GM18498 (cell line): ENCODE results near the gene EDIL3.

Experiments
- ATAC-seq: cut with Tn5 transposase; IDR thresholded peaks from one replicate; pipeline ENCODE4 v1.9.1; 2021; ENCODE audit warnings: mild to moderate bottlenecking, moderate library complexity; ENCODE audit not compliant: unreplicated experiment

EDIL3 gene

DNA sequence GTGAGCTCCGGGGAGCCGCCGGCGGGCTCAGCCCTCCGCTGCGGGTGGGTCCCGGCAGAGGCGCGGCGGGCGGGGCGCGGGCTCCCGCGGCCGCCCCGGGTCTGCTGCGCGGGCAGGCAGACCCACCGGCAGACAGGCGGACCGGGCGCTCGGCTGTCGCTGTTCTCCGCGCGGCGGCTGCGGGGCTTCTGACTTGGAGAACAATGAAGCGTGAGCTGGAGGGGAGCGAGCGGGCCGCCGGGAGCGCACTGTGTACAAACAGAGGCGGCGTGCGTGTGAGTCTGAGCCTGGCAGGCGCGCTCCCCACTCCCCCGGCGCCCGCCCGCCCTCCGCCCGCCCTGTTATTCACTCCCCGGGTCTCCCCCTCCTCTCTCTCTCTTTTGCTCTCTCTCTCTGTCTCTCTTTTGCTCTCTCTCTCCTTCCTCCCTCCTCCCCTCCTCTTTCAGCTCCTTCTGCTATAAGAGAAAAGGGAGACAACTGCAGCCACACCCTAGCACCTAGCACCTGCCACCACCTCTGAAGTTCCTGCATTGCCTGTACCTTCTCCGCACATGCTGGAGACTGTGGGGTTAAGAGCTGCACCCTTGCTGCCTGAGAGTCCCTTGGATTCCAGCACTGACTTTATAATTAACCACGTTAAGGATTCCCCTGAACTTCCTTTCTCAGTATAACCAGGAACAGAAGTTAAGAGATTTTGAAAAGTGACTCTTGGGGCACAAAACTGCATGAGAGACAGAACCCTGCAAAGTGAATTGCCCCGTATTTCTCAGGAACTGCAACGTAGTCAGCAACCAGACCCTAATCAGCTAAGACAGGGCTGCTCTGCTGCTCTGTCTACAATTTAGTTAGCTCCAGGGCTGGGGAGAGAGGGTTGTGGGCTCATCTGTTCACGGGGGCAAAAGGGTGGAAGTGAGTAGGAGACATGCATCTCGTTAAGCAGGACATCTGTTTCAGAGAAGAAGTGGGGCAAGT lies at the start of gene EDIL3:
EDIL3 (minus strand) TSS at position 277 of the 972 bp plus-strand sequence. CDS start 506 bp downstream, outside the sequence.
- no peak for ATAC-seq

GRCh38 chr5:84433461-84433860 lies 48.8 kb upstream of the EDIL3 start:
- no peak for ATAC-seq

- ATAC-seq = no peak
Observed at GRCh38 chr5:84430863-84431663, 46.4 kb upstream of the EDIL3 start.

DNA sequence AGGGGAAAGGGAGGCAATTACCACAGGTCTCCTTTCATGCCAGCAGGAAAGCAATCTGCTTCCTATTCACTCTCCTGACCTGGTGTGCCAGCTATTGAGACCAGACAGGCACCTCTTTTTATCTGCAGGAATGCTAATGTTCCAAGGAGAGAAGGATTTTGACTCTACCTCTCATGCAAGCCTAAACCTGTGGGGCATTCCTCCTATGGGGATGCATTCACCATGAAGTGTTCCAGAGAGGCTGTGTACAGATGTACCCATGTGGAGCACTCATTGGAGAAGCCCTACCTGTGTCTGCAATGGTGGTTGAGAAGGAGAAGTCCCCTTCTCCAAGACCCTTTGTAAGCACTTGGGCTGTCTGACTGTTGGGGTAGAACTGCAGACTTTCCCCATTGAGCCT lies 45.4 kb upstream of the EDIL3 start:
- ATAC-seq = no peak

DNA sequence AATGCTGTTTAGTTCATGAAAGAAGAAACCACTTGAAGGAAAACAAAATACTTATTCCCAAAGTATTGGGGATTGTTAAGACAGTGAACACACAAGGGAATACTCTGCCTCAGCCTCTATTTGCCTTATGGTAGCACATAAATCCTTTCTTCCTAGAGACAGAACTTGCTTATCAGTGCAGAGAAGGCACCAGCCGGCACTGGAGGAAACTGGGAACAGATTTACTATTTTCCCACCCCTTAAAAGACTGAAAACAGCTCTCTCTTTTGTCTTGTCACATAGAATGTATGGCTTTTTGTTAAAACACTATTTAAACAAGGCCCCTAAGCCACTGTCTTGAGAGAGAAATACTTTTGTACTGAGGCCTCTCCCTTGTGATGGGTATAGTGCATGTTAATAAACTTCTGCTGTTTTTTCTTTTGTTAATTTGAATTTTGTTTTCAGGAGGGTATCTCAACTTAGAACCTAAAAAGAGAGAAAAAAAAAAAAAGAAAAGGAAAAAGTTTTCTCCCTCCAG lies 40.7 kb upstream of the EDIL3 start:
- no peak for ATAC-seq

DNA sequence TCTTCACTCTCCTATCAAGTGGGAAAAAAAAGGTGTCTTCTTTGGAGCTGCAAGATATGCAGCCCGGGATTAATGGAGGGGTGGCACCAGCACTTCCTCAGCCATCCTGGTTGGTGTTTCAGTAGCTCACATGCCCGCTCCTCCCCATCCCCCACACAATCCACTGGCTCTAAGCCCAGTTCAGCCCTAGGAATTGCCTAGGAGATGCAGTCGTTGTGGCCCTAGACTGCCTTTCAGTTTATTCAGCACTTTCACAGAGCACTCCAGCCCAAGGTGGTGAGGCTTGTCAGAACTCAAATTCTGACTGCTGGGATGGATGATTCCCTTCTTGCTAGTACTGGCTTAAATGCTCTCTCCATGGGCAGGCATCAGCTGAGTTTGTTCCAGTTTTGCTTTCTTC lies 35.1 kb upstream of the EDIL3 start:
- ATAC-seq = no peak

- ATAC-seq = no peak
Observed at GRCh38 chr5:84411832-84412605, 27.3 kb upstream of the EDIL3 start.

GRCh38 chr5:84406111-84406510 lies 21.4 kb upstream of the EDIL3 start:
- no peak for ATAC-seq

GRCh38 chr5:84403773-84404172 lies 19.1 kb upstream of the EDIL3 start:
- no peak for ATAC-seq

DNA sequence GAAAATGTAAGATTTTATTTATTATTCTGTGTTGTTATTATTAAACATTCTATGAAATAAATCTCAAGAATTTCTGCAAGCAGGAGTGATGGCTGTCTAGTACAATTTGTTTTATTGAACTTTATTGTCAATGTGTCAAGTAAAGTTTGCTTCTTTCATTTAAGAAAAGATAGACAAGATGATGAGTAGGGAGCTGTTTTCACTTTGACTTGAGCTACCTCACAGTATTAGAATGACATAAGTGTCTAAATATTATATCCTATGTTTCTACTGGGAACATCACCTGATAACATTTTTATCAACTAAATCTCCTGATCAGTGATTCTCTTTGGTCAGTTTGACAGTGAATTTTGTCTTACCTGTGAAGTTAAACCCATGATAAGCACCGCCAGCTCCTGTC lies 12.7 kb upstream of the EDIL3 start:
- no peak for ATAC-seq

- ATAC-seq = no peak
Observed at GRCh38 chr5:84393969-84394368, 9.3 kb upstream of the EDIL3 start.

DNA sequence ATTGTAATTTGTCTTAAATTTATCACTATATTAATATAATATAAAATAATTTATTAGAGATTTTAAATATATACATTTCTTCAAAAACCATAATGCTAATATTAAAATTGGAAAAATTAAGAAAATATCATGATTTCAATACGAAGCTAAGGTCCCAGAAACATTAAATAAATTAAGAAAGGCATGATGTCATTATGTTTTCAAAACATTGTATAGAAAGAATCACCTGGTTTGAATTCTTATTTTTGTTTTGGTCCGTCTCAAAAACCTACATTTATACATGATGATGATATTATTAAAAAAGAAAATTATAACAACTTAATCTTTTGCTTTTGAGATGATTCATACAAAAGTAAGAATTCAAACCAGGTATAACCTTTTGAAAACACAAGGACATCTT lies 8.2 kb upstream of the EDIL3 start:
- no peak for ATAC-seq

- no peak for ATAC-seq
Observed at GRCh38 chr5:84385705-84386104, 1.0 kb upstream of the EDIL3 start.

DNA sequence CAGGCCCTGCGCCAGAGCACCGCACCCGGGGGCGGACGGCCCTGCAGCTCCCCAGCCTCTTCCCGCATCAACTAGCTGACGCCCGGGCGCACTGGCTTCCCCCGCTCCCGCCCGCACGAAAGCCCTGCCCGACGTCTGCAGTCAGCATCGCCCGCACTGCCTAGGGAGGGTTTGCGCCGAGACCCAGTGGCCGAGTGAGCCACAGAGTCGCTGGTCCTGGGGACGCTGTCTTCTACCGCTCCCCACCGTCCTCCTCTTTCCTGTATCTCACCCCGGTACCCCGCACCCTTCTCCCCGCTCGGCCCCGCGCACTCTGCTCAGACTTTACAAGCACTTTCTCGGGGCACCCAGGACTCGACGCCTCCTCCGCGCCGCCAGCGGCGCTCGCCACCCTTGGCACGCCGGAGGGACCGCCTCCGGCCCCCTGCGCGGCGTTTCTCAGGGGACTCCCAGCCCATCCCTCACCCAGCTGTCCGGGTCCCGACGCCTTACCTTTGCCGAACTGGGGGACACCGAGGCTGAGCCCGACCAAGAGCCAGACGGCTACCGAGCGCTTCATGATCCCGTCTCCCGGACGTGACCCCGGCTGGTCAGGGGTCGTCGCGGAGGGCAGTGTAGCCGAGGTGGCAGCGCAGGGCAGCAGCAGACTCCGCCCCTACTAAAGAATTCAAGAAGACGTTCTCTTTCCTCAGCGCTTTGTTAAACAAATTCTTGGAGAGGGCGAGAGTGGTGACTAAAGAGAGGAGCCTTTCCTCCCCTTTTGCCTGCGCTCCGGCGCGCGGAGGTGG lies 670 bp downstream of the EDIL3 start:
- ATAC-seq = no peak

DNA sequence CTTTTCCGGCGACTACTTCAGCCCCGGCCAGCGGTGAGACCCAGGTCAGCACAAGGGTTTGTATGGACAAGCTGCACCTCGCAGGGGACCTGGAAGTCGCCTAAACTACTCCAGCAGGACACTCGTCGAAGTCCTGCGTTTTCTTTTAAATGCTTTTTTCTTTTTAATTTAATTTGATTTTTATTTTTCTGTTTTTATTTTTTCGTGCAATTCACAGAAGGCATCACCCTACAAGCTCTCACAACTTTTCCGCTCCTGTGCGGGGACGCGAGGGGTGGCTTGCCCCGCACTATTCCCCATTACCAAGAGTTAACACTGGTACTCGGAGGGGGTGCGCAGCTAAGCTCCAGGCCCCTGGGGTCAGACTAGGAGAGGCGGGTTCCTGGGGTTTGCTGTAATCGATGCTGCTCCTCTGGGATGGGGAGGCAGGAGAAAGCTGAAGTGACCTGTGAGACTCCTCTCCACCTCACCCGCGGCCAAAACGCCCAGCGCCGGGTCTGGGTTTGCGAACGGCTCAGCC lies 1.3 kb downstream of the EDIL3 start:
- ATAC-seq = no peak

GRCh38 chr5:84382363-84383295 lies 2.1 kb downstream of the EDIL3 start:
- no peak for ATAC-seq

DNA sequence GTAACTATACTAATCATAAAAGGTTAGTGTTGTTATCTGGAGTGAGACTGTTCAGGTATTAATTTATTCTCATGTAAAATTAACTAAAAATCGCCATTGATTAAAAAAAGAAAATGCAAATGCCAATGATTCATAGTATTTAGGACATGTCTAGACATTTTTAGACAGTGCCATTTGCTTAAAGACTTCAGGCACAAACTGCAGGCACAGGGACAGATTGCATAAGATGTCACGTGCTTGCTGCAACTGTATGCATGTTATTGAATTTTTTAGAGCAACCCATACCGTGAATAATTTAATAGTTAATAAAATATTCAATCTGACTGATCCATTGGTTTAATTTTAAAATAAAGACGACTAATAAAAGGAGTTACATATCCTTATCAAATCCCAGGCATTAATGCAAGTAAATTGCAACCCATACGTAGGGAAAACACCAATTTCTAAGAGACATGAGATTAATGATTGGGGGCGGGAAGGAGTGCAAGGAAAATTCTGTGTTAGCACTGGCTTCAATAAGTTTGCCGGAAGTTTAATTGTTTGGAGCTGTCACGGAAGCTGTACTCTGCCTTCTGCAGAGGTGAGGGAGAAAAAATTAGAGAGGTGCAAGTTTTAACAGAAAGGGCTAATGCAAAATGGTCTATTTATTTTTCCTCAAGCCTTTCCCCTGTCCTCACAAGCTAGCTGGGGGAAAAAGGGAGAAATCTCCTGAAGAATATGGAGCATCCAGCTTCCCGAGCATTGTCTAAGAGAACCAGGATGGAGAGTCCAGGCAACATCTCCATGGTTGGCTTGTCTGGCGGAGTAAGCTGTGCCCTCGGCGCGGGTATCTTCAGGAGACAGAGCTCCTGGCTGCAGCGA lies 2.9 kb downstream of the EDIL3 start:
- ATAC-seq = no peak

DNA sequence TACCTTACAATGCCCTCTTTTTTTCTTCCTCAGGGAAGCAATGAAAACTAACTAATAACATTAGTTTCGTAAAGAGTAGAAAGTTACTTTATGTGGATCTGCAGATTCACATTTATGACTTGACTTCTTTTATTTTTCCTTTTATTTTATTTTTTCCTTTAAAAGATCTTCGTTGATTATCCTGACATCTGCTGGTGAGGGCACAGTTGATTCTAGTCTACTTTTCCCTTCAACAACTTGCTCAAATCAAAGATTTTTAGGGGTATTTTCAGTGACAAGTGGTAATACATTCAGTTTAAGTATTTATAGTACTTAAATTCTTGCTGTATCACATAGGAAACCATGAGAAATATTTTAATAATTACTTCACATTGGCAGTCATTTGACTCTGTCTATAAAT lies 4.9 kb downstream of the EDIL3 start:
- ATAC-seq = no peak
